CD4-positive, alpha-beta T cell treated with Interleukin-21 for 1 hour (primary cell): ENCODE results near the gene RNF41.

Source experiments
- DNase-seq: peaks from one replicate; pipeline ENCODE4 v3.0.0-alpha.2; 2020

RNF41 gene

DNA sequence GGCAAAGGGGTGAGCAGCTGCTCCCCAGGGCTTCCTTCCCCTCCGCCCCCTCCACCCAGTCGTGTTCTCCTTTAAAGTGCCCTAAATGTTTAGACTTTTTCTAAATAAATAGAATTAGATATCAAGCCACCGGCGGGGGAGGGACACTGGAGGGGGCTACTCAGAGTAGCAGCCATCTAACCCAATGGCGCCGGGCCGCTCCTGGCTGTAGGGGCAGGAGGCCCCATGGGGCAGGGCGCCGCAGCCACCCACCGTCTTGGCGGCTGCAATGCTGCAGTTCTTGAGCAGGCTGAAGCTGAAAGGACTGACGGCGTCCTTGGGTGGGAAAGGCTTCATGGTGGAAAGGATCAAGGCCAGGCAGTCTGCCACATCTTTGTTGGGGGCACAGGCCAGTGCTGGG lies 21.3 kb upstream of the RNF41 start:
- DNase-seq = no peak

DNA sequence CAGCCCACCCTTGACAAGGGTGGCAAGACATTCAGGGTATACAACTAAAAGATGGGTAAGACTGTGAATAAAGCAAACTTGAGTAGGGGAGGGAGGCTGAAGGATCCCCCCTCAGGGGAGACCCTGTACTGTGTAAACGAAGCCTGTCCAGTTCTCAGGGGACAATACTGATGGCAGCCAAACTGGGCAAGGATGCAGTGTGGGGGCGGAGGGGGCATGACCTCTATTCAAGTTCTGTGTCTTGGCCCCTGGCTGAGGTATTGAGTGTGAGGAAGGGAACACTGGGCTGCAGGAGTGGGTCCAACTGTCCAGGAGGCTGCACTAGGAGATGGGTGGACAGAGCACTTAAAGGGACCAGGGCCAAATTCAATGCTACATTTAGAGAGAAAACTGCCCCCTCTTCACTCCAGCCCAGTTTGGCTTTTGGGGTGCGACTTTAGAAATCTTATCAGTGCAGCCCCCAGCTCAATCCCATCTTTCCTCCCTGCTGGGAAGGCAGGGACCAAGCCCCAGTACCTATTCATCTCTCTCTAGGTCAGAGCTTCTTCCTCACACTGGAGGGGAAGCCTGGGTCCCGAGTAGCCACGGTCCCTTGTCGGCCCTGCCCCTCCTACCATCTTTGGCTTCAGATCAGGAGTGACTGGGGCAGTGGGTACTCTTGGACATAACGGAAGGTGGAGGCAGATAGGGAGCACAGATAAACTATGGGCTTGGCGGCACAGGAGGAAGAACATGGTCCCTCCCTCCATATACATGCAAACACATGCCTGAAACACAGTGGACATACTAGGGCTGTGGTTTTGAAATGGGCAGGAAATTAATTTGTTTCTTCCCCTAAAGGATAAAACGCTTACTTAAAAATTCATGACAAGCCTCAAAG lies 19.9 kb upstream of the RNF41 start:
- no peak for DNase-seq

DNA sequence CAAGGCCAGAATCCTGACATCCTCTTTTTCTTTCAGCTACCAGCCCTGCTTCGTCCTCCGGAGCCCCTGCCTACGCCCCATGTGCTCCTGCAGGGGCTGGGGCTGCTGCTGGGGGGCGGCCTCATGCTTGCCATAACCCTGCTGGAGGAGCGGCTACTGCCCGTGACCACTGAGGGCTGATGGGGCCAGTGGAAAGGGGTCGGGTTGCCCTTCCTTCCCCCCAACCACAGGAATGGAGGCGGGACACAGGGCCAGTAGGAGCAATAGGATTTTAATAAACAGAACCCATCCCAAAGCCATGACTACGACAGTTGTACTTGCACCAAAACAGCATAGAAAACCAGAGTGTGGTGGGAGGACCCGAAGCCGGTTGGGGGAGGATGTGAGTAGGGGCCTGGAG lies 15.8 kb upstream of the RNF41 start:
- DNase-seq = no peak

GRCh38 chr12:56236985-56237384 lies 15.3 kb upstream of the RNF41 start:
- DNase-seq = no peak

DNA sequence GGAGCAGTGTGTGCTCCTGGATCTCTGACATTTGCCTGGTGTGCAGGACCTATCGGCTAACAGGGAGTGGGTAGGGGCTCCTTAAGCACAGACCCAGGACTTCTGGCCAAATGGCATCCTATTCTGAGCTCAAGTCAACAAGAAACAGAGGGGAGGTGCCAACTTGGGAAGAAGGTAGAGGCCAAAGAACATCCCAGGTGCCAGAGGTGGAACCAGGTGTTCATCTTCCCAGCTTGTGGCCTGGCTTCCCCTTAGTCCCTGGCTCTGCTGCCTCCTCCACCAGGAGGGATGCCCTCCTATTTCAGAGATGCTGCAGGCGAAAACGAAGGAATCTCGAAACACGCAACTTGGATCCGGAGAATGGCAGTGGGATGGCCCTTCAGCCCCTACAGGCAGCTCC lies 14.4 kb upstream of the RNF41 start:
- DNase-seq = no peak

- DNase-seq = no peak
Observed at GRCh38 chr12:56234746-56235436, 13.2 kb upstream of the RNF41 start.

DNA sequence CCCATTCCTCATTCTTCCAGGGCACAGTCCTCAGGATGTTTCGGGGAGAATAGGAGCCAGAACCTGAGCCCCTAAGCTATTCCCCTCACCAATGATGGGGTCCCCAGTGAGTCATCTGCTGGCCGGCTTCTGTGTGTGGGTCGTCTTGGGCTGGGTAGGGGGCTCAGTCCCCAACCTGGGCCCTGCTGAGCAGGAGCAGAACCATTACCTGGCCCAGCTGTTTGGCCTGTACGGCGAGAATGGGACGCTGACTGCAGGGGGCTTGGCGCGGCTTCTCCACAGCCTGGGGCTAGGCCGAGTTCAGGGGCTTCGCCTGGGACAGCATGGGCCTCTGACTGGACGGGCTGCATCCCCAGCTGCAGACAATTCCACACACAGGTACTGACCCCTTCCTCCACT lies 9.5 kb upstream of the RNF41 start:
- DNase-seq = no peak

GRCh38 chr12:56230432-56231183 lies 8.9 kb upstream of the RNF41 start:
- DNase-seq = no peak

DNA sequence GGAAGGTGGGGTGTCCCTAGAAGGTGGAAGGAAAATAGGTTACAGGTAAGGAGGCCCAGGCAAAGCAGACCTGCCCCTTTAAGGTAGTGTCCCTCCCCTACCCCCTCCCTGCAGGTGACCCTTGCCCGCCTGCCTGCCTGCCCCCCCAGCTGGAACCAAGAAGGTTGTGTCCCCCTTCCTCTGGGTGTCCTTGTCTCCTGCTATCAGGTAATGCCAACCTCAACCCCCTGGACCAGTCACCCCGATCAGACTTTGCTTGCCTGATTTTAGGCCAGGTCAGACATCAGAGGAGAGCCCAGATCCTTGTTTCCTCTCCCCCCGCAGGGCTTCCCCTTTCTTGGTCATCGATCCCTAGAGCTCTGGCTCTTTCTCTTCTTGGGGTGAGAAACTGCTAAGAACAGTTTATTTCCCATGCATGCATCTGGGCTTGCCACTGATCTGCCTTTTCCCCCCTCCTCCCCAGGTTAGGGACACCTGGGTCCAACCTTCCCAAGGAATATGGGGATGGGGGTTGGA lies 8.3 kb upstream of the RNF41 start, which contains the start of gene SLC39A5:
TSS of gene SLC39A5 (plus strand) at position 136 of the 516 bp plus-strand sequence. CDS start 1,224 bp downstream, outside the sequence.
- no peak for DNase-seq

GRCh38 chr12:56229082-56229481 lies 7.4 kb upstream of the RNF41 start:
- no peak for DNase-seq

DNA sequence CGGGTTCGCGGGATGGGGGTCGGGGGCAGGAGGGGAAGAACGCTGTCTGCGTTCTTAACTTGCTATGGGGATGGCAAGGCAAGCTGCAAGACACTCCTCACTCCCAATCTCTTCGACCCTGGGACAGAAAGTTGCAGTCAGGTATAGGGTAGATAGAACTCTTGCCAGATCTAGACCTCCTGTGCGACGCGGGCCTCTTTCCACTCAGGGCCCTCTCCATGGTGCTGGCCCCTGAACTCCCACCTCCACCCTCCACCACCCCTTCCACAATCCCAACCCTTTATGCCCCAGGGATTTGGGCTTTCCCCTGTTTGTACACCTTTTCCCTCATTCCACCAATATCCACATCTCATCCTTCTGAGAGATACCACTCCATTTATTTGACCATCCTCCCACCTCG lies 3.2 kb upstream of the RNF41 start:
- no peak for DNase-seq

DNA sequence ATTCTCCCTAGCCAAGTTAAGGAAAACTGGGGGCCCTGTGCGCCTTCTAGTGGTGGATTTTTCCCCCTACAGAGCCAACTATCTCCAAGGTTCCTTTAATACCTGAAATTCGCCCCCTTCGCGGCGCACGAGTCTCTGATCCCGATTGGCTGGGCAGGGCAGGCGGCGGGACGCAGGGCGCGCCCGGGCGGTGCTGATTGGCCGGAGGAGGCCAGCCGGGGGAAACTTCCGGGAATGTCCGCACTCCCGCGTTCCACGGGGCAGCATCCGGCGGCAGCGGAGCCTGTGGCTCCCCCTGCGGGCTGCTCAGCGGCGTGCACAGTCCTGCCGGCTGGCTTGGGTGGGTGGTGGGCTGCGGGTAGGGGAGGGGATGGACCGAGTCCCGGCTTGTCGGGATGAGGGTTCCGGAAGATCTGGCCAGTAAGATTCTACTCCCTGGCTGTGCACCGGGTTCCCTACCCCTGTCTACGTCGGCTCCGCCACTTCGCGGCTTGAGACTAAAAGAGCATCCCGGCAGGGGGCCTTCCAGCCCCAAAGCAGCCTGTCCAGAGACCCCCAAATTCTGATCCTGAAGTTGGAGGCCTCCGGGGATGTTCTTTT lies 2.5 kb upstream of the RNF41 start, which contains the start of gene NABP2:
TSS of gene NABP2 (plus strand) at position 241 of the 600 bp plus-strand sequence. CDS start 515 bp downstream, outside the sequence.
- DNase-seq = peak; percentile 94

DNA sequence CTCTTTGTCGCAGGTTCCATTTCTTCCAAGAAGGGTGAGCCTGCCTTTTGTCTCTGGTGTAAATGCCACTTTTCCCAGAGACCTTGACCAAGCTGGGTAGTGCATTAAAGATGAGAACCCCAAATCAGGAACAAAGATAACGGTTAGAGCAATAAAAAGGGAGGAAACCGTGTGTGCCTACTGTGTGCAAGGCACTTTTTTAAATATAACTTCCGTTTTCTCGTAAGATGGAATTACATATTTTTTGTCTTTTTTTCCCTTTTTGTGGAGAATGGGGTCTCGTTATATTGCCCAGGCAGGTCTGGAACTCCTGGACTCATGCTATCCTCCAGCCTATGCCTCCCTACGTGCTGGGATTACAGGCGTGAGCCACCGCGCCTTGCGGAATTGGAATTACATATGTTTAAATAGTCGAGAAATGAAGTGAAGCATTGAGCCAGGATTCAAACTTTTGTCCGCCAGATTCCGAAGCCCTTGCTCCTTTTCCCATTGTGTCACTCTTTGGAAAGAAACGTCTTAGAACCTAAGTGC lies 1.9 kb upstream of the RNF41 start:
- no peak for DNase-seq

DNA sequence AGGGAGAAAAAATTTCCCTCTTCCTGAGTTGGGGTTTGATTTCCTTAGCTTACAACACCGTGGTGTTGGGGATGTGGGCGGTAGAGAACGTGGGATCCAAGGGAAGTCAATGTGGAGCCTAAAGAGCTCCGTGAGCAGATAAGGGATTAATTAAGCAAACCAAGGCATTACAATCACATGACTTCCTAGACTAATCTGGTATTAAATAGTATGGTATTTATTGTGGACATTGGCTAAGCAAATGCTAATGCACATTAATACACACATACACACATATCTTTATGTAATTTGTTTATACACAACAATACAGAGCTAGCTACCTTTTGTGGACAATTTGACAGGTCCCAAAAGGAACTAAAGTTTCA lies 791 bp upstream of the RNF41 start:
- no peak for DNase-seq

DNA sequence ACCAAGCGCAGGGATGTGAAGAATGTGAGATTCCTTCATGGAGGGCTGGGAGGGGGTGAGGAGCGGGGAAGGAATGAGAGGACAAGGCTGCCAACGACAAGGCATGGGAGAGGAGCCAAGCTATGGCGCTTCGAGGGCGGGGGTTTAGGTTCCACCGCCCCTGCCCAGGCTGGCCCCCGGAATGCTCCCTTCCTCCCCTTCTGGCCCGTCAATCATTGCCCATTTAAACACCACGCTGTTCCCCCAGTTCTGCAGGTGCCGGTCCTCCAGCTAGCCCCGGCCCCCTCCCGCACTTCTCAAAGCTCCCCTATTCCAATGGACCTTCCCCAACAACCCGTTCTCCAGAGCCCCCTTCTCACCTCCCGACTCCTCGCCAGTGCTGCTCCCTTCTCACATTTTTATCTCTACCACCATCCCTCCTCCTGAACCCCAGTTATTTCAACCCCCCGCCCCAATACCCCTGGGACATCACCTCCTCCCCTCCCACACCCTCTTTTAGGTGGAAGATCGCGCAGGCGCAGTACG lies 428 bp downstream of the RNF41 start:
- DNase-seq = no peak

GRCh38 chr12:56220611-56221231 lies 1.0 kb downstream of the RNF41 start:
- no peak for DNase-seq

DNA sequence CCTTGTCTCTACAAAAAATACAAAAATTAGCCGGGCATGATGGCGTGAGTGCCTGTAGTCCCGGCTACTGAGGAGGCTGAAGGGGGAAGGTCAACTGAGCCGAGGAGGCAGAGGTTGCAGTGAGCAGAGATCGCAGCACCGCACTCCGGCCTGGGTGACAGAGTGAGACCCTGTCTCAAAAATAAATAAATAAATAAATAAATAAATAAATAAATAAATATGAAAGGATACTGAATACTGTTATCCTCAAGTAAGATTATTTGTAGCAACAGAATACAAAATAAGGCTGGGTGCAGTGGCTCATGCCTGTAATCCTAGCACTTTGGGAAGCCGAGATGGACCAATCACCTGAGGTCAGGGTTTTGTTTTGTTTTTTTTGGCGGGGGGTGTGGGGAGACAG lies 1.9 kb downstream of the RNF41 start:
- no peak for DNase-seq

DNA sequence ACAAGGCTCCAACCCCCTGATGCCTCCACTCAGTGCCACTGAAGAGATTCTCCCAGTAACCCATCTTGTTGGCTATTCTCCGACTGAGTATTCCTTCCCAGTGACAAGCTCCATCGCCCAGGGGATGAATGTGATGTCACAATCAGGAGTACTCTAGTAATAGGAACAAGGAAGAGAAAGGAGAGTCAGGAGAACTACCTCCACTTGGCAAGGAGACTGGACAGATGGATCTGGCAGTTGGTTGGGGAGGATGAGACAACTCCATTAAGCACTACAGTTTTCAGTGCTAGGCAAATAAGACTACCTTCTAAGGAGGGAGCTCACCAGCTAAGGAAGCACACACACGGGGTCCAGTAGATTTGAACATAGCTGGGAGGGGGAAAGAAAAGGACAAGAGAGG lies 5.3 kb downstream of the RNF41 start:
- no peak for DNase-seq

DNA sequence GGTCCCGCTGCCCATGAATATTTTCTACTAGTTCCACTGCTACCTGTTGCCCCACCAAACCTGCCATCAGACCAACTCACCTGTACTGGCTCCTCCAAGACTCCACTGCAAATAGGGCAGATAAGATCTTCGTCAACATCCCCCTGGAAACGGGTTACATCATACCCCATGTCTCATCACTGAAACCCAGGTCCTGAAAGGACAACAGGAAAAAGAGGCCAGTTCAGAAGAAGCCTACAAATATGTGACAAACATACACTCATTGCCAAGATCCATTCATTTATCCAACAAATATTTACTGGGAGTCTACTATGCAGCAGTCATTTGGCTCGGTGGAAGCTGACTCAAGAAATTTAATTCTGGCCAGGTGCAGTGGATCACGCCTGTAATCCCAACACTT lies 7.8 kb downstream of the RNF41 start:
- DNase-seq = no peak

DNA sequence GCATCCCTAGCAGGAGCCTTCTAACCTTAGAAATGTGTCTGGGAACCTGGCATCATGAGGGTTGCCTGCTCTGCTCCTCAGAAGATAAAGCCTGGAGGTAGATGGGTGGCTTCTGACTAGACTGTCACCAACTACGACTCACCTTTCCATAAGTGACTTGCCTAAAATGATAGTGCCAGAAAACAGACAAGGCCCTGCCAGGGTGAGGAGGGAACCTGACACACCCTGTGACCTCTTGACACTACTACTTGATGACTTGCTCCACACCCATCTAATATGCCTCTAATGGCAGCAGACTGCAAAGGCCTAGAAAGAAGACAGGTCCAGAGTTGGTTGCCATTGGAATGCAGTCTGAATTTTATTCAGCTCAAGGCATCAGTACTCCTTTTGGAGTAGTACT lies 9.4 kb downstream of the RNF41 start:
- DNase-seq = no peak

DNA sequence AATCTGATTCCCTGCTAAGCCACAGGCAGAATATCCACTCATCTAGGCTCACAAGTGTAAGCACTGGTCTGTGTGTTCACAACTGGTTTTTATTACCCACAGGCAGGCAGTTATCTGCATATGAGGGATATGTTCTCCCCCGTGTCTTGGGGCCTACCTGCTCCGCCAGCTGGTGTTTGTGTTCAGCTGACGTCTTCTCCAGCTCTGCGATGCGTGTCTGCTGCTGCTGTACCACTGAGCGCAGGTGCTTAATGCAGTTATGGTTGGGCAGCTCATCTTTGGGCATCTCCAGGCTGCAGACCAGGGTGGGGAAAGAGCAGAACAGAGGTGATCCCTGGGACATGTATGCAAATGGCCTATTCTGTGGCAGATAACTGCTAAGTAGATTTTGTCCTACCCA lies 13.7 kb downstream of the RNF41 start:
- no peak for DNase-seq
